SK-N-SH treated with all-trans-retinoic acid at 6 μM for 48 hours (cell line): ENCODE data around the gene EPB41L1.

ENCODE experiments used
- ATAC-seq: fragments of 200-7000 bp; cut with Tn5 transposase; 3 replicates; pipeline ENCODE4 v1.9.1; 2020; ENCODE audit warnings: mild to moderate bottlenecking, moderate library complexity
- ARNTL ChIP-seq: fragments of 450-650 bp; formaldehyde crosslinking; IDR thresholded peaks from 2 replicates; pipeline ENCODE4 v1.5.0; 2020; ENCODE audit warnings: low read depth, mild to moderate bottlenecking, moderate library complexity, borderline replicate concordance
- BACH2 ChIP-seq: fragments of 250-450 bp; sonication (Bioruptor Pico); IDR thresholded peaks from 2 replicates; pipeline ENCODE4 v1.9.0; 2021; ENCODE audit warnings: mild to moderate bottlenecking, borderline replicate concordance
- CSDC2 ChIP-seq: fragments of 250-450 bp; sonication (Bioruptor Pico); IDR thresholded peaks from 2 replicates; pipeline ENCODE4 v1.5.0; 2020; ENCODE audit warnings: mild to moderate bottlenecking, moderate library complexity
- ISL1 ChIP-seq: fragments of 250-450 bp; sonication (Bioruptor Pico); IDR thresholded peaks from 2 replicates; pipeline ENCODE4 v2.1.2; 2022; ENCODE audit warnings: mild to moderate bottlenecking, moderate library complexity
- OSR1 ChIP-seq: fragments of 250-450 bp; sonication (Bioruptor Pico); IDR thresholded peaks from 2 replicates; pipeline ENCODE4 v1.8.0; 2022; ENCODE audit warnings: moderate library complexity, mild to moderate bottlenecking, inconsistent platforms
- PPARA ChIP-seq: fragments of 250-450 bp; sonication (Bioruptor Pico); IDR thresholded peaks from 2 replicates; pipeline ENCODE4 v1.5.0; 2020; ENCODE audit warnings: mild to moderate bottlenecking, borderline replicate concordance
- RARB ChIP-seq: fragments of 250-450 bp; sonication (Bioruptor Pico); IDR thresholded peaks from 2 replicates; pipeline ENCODE4 v1.8.0; 2021; ENCODE audit warnings: mild to moderate bottlenecking, moderate library complexity
- TCF4 ChIP-seq: fragments of 250-450 bp; sonication (Bioruptor Pico); IDR thresholded peaks from 2 replicates; pipeline ENCODE4 v1.8.0; 2021; ENCODE audit warnings: mild to moderate bottlenecking, moderate library complexity, borderline replicate concordance
- TOX ChIP-seq: fragments of 250-450 bp; sonication (Bioruptor Pico); IDR thresholded peaks from 2 replicates; pipeline ENCODE4 v1.8.0; 2021; ENCODE audit warnings: mild to moderate bottlenecking, moderate library complexity, borderline replicate concordance
- ZC3H10 ChIP-seq: fragments of 250-450 bp; sonication (Bioruptor Pico); IDR thresholded peaks from 2 replicates; pipeline ENCODE4 v1.5.1; 2021; ENCODE audit warnings: mild to moderate bottlenecking, moderate library complexity
- ZFP3 ChIP-seq: fragments of 250-450 bp; sonication (Bioruptor Pico); IDR thresholded peaks from 2 replicates; pipeline ENCODE4 v1.5.0; 2020; ENCODE audit warnings: mild to moderate bottlenecking, moderate library complexity
- ZFP30 ChIP-seq: fragments of 450-650 bp; formaldehyde crosslinking; IDR thresholded peaks from 2 replicates; pipeline ENCODE4 v1.5.0; 2022; ENCODE audit warnings: mild to moderate bottlenecking, moderate library complexity
- ZNF565 ChIP-seq: fragments of 450-650 bp; formaldehyde crosslinking; conservative IDR thresholded peaks from 2 replicates; pipeline ENCODE4 v1.5.0; 2020; ENCODE audit warnings: low read depth, mild to moderate bottlenecking, moderate library complexity
- ZNF70 ChIP-seq: fragments of 450-650 bp; formaldehyde crosslinking; IDR thresholded peaks from 2 replicates; pipeline ENCODE4 v1.5.0; 2020; ENCODE audit warnings: mild to moderate bottlenecking, moderate library complexity
- ZNF8 ChIP-seq: fragments of 450-650 bp; formaldehyde crosslinking; IDR thresholded peaks from 2 replicates; pipeline ENCODE4 v1.5.0; 2020; ENCODE audit warnings: mild to moderate bottlenecking, moderate library complexity
- TF ChIP-seq, protein P1 (sequence below): fragments of 250-450 bp; sonication (Bioruptor Pico); IDR thresholded peaks from 2 replicates; pipeline ENCODE4 v1.5.1; 2021; ENCODE audit warnings: mild to moderate bottlenecking, moderate library complexity
- TF ChIP-seq, protein P2 (sequence below): fragments of 250-450 bp; sonication (Bioruptor Pico); IDR thresholded peaks from 2 replicates; pipeline ENCODE4 v1.8.0; 2020; ENCODE audit warnings: mild to moderate bottlenecking, moderate library complexity, borderline replicate concordance
- TF ChIP-seq, protein P3 (sequence below): fragments of 250-450 bp; sonication (Bioruptor Pico); IDR thresholded peaks from 2 replicates; pipeline ENCODE4 v1.5.0; 2020; ENCODE audit warnings: mild to moderate bottlenecking, moderate library complexity
- TF ChIP-seq, protein P4 (sequence below): fragments of 250-450 bp; sonication (Bioruptor Pico); IDR thresholded peaks from 2 replicates; pipeline ENCODE4 v1.8.0; 2021; ENCODE audit warnings: low read depth, mild to moderate bottlenecking, moderate library complexity, borderline replicate concordance
- TF ChIP-seq, protein P5 (sequence below): fragments of 250-450 bp; sonication (Bioruptor Pico); IDR thresholded peaks from 2 replicates; pipeline ENCODE4 v1.5.1; 2020; ENCODE audit warnings: low read depth, mild to moderate bottlenecking, moderate library complexity

Gene EPB41L1

DNA sequence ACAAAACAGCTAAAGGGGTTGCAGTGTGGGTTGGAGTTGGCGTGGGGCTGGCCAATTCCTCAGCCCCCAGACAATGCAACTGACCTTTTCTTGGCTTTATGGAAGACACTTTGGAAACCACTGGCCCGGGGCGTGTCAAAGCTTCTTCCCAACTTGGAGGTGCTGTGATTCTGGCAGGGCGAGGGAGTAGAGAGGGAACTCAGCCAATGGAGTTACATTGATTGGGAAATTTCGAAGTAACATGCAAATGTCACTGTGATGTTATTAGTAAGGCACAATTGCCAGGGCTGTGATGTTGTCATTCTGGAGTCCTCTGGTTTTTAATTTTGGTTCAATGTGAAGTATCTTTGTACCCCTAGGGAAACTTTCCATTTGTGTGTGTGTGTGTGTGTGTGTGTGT is 41.5 kb upstream of the EPB41L1 start:
- TF ChIP-seq ZNF565 (no peak), ZFP30 (CRISPR knock-in tag) (no peak), TCF4 (no peak), ZFP3 (CRISPR knock-in tag) (no peak), BACH2 (CRISPR knock-in tag) (no peak), ZNF70 (CRISPR knock-in tag) (no peak), ARNTL (no peak), PPARA (no peak), OSR1 (CRISPR knock-in tag) (no peak), ZNF8 (CRISPR knock-in tag) (no peak), TOX (CRISPR knock-in tag) (no peak), ZC3H10 (CRISPR knock-in tag) (no peak)
- TF ChIP-seq, protein P1, sequence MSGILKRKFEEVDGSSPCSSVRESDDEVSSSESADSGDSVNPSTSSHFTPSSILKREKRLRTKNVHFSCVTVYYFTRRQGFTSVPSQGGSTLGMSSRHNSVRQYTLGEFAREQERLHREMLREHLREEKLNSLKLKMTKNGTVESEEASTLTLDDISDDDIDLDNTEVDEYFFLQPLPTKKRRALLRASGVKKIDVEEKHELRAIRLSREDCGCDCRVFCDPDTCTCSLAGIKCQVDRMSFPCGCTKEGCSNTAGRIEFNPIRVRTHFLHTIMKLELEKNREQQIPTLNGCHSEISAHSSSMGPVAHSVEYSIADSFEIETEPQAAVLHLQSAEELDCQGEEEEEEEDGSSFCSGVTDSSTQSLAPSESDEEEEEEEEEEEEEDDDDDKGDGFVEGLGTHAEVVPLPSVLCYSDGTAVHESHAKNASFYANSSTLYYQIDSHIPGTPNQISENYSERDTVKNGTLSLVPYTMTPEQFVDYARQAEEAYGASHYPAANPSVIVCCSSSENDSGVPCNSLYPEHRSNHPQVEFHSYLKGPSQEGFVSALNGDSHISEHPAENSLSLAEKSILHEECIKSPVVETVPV (CRISPR knock-in tag), result no peak
- TF ChIP-seq, protein P2, sequence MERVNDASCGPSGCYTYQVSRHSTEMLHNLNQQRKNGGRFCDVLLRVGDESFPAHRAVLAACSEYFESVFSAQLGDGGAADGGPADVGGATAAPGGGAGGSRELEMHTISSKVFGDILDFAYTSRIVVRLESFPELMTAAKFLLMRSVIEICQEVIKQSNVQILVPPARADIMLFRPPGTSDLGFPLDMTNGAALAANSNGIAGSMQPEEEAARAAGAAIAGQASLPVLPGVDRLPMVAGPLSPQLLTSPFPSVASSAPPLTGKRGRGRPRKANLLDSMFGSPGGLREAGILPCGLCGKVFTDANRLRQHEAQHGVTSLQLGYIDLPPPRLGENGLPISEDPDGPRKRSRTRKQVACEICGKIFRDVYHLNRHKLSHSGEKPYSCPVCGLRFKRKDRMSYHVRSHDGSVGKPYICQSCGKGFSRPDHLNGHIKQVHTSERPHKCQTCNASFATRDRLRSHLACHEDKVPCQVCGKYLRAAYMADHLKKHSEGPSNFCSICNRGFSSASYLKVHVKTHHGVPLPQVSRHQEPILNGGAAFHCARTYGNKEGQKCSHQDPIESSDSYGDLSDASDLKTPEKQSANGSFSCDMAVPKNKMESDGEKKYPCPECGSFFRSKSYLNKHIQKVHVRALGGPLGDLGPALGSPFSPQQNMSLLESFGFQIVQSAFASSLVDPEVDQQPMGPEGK (CRISPR knock-in tag), result no peak
- TF ChIP-seq, protein P3, sequence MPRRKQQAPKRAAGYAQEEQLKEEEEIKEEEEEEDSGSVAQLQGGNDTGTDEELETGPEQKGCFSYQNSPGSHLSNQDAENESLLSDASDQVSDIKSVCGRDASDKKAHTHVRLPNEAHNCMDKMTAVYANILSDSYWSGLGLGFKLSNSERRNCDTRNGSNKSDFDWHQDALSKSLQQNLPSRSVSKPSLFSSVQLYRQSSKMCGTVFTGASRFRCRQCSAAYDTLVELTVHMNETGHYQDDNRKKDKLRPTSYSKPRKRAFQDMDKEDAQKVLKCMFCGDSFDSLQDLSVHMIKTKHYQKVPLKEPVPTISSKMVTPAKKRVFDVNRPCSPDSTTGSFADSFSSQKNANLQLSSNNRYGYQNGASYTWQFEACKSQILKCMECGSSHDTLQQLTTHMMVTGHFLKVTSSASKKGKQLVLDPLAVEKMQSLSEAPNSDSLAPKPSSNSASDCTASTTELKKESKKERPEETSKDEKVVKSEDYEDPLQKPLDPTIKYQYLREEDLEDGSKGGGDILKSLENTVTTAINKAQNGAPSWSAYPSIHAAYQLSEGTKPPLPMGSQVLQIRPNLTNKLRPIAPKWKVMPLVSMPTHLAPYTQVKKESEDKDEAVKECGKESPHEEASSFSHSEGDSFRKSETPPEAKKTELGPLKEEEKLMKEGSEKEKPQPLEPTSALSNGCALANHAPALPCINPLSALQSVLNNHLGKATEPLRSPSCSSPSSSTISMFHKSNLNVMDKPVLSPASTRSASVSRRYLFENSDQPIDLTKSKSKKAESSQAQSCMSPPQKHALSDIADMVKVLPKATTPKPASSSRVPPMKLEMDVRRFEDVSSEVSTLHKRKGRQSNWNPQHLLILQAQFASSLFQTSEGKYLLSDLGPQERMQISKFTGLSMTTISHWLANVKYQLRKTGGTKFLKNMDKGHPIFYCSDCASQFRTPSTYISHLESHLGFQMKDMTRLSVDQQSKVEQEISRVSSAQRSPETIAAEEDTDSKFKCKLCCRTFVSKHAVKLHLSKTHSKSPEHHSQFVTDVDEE, result no peak
- TF ChIP-seq, protein P4, sequence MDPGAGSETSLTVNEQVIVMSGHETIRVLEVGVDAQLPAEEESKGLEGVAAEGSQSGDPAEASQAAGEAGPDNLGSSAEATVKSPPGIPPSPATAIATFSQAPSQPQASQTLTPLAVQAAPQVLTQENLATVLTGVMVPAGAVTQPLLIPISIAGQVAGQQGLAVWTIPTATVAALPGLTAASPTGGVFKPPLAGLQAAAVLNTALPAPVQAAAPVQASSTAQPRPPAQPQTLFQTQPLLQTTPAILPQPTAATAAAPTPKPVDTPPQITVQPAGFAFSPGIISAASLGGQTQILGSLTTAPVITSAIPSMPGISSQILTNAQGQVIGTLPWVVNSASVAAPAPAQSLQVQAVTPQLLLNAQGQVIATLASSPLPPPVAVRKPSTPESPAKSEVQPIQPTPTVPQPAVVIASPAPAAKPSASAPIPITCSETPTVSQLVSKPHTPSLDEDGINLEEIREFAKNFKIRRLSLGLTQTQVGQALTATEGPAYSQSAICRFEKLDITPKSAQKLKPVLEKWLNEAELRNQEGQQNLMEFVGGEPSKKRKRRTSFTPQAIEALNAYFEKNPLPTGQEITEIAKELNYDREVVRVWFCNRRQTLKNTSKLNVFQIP, result no peak
- TF ChIP-seq, all 23 proteins: peak for 0
- no peak for ATAC-seq

DNA sequence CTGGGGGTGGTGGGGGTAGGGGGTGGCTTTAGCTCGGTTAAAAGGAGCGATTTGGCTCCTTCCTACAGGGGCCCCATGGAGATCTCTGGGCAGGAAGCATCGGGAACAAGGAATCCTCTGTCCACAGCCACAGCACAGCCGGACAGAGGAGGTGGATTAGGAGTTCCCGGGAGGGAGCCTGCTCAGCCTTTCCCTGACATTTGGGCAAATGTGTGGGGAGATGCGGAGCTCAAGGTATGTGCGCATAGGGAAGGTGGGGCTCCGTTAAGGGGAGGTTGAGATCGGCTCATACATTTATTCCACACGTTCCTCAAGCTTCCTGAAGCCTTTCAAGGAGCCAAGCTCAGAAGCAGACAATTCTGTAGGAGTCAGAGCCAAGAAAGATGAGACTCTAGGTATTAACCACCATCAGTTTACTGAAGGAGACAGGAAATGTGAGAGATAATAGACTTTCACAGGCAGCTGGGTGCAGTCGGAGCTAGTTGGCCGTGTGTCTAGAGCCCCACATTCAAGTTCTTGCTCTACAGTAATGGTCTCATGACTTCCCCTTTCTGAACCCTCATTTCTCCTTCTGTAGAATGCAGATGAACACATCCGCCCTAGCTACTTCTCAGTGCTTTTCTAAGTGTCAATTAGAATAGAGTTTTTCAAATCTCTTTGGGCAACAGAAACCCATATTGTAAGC is 40.8 kb upstream of the EPB41L1 start:
- no peak for ATAC-seq
- TF ChIP-seq ZC3H10 (CRISPR knock-in tag) (no peak), ARNTL (no peak), TCF4 (no peak), ZNF70 (CRISPR knock-in tag) (no peak)
- TF ChIP-seq, protein P3, result no peak
- TF ChIP-seq, protein P5, sequence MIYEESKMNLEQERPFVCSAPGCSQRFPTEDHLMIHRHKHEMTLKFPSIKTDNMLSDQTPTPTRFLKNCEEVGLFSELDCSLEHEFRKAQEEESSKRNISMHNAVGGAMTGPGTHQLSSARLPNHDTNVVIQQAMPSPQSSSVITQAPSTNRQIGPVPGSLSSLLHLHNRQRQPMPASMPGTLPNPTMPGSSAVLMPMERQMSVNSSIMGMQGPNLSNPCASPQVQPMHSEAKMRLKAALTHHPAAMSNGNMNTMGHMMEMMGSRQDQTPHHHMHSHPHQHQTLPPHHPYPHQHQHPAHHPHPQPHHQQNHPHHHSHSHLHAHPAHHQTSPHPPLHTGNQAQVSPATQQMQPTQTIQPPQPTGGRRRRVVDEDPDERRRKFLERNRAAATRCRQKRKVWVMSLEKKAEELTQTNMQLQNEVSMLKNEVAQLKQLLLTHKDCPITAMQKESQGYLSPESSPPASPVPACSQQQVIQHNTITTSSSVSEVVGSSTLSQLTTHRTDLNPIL, result no peak
- TF ChIP-seq, all 23 proteins: peak for 0

DNA sequence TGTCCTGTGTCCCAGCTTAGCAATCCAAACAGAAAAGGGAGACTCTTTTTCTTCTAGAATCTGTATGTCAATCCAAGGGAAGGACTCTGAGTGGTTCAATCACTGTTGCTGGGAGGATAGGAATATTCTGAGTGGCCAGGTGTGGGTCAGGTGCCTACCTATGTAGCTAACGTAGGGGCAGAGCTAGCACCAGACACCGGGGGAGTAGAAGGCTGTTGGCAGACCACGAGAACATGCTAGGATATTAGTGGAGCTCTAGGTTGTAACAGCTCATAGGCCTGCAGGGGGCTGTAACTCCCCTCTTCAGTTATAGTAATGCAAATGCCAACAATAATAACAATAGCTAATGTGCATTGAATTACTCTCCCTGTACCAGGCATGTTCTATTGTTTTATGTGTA is 39.8 kb upstream of the EPB41L1 start:
- no peak for ATAC-seq
- TF ChIP-seq, protein P3, result no peak
- no peak for TF ChIP-seq ISL1 (CRISPR knock-in tag)
- no peak for TF ChIP-seq CSDC2
- TF ChIP-seq TOX (CRISPR knock-in tag), result no peak
- TF ChIP-seq BACH2 (CRISPR knock-in tag), result no peak
- TF ChIP-seq ZNF70 (CRISPR knock-in tag), result no peak
- TF ChIP-seq PPARA, result no peak
- TF ChIP-seq, protein P4, result no peak
- no peak for TF ChIP-seq RARB (CRISPR knock-in tag)
- no peak for TF ChIP-seq ZFP30 (CRISPR knock-in tag)
